Esophagus squamous epithelium (tissue), 5 donors: ENCODE data around the gene LTBP2. TPM values are rescaled to one million over a fixed set of nuclear protein-coding genes. Genes with fewer than 3 reads are reported as not detected.
A peak's percentile ranks its signal among the peaks of the same experiment; 100 is the strongest.

Experiments
- DNase-seq: peaks from one replicate; lab custom pipeline; 2025; lab: John Stamatoyannopoulos, UW
- H3K27ac ChIP-seq, 4 donors: fragments of 200-600 bp; sonication (generic); one replicate each; pipeline ENCODE4 v1.5.1; 2016 to 2019; ENCODE audit warnings: mild to moderate bottlenecking in 1 of 4
- H3K27me3 ChIP-seq, 4 donors: fragments of 200-600 bp; sonication (generic); 1 replicate in 3 of 4; 2 replicates in 1 of 4; pipeline versions ENCODE4 v1.5.1 to v1.6.0; 2017 to 2021; ENCODE audit warnings: antibody characterized with exemption in 1 of 4
- H3K36me3 ChIP-seq, 3 donors: fragments of 200-600 bp; sonication (generic); one replicate each; pipeline ENCODE4 v1.5.1; 2016 to 2019
- H3K4me1 ChIP-seq, 3 donors: fragments of 200-600 bp; sonication (generic); one replicate each; pipeline ENCODE4 v1.5.1; 2017 to 2019
- H3K4me3 ChIP-seq, 4 donors: fragments of 200-600 bp; sonication (generic); 1 replicate in 3 of 4; 2 replicates in 1 of 4; pipeline ENCODE4 v1.5.1; 2016 to 2019; ENCODE audit warnings: mild to moderate bottlenecking in 2 of 4, moderate library complexity in 1 of 4
- H3K9me3 ChIP-seq, 3 donors: fragments of 200-600 bp; sonication (generic); one replicate each; pipeline ENCODE4 v1.5.1; 2016 to 2019
- CTCF ChIP-seq, 6 experiments: fragments of 450-650 bp in 4 of 6; fragments of 200-600 bp in 2 of 6; sonication (generic) in 2 of 6; IDR thresholded peaks; one replicate each; pipeline ENCODE4 v1.5.1; 2016 to 2019; ENCODE audit warnings: antibody characterized with exemption in 6 of 6, mild to moderate bottlenecking in 4 of 6, moderate library complexity in 4 of 6
- POLR2A ChIP-seq, 4 donors: fragments of 450-650 bp; IDR thresholded peaks; one replicate each; pipeline ENCODE4 v1.6.1; 2017; ENCODE audit warnings: antibody characterized with exemption in 4 of 4, mild to moderate bottlenecking in 4 of 4, moderate library complexity in 3 of 4
- WGBS, 2 donors: methylation state at CpG; one replicate each; pipeline ENCODE4 v1.1.5; 2018; 5-methylcytosine and 5-hydroxymethylcytosine counted together
- intact Hi-C: fragments of 100-400 bp; cut with DNase I; formaldehyde crosslinking; loops from one replicate; pipeline ENCODE4 v1.15.0; 2022
- total RNA-seq, 4 donors: library from RNA; depleted of rRNA; stranded (reverse); fragments of >200 nt; gene quantifications; one replicate each; pipeline ENCODE4 v1.1.0, GENCODE V29; 2016
- donor health status: DM: yes; HTN: yes; CAD: no.

Gene LTBP2
- total RNA-seq, 4 donors from 2014 or later, result 10.3 to 41.6 (median 17.0) TPM

- Histone ChIP-seq H3K27me3 (no peaks in the 10 kb centered on the region), H3K9me3 (no peaks in the 10 kb centered on the region), H3K4me3 (no peak overlapping the region), H3K4me1 (peaks cover 5 to 10% (median 7%) of the 10 kb centered on the region in 3 donors), H3K36me3 (peaks cover 0 to 42% (median 0%) of the 10 kb centered on the region in 3 donors), H3K27ac (no peak overlapping the region)
- intact Hi-C loops, result no loop called here
- 77 to 80% methylated on average over 5 to 7 of the region's 7 CpGs for WGBS, 2 donors
- DNase-seq, result no peak
- TF ChIP-seq POLR2A (IDR thresholded peaks at IDR 0.05) (no peak), CTCF (IDR thresholded peaks at IDR 0.05) (no peak)
These were observed 78.5 kb downstream of the LTBP2 start for GRCh38 chr14:74533576-74533975.

GRCh38 chr14:74532246-74532645, 79.8 kb downstream of the LTBP2 start:
- 88 to 93% methylated on average over 3 to 7 of the region's 10 CpGs for WGBS, 2 donors

GRCh38 chr14:74531467-74531866, 80.6 kb downstream of the LTBP2 start:
- H3K4me1 ChIP-seq, result peaks cover 5 to 10% (median 7%) of the 10 kb centered on the region in 3 donors
- H3K27me3 ChIP-seq, result no peaks in the 10 kb centered on the region
- intact Hi-C loops, result no loop called here
- H3K9me3 ChIP-seq, result no peaks in the 10 kb centered on the region
- peaks cover 0 to 40% (median 0%) of the 10 kb centered on the region in 3 donors for H3K36me3 ChIP-seq
- peak overlapping the region in 1 of 4 donors; percentile 17 for H3K27ac ChIP-seq
- TF ChIP-seq CTCF (IDR thresholded peaks at IDR 0.05), result peak in 4 of 6 experiments; percentile 10 to 34 (median 22)
- no peak for TF ChIP-seq POLR2A (IDR thresholded peaks at IDR 0.05)
- 38 to 65% methylated on average over 2 to 5 of the region's 5 CpGs for WGBS, 2 donors
- DNase-seq, result no peak
- H3K4me3 ChIP-seq, result no peak overlapping the region

More at GRCh38 chr14:74532246-74532645, 79.8 kb downstream of the LTBP2 start:
- Histone ChIP-seq H3K4me1 (peaks cover 5 to 10% (median 7%) of the 10 kb centered on the region in 3 donors), H3K36me3 (peaks cover 0 to 40% (median 0%) of the 10 kb centered on the region in 3 donors), H3K9me3 (no peaks in the 10 kb centered on the region), H3K27ac (no peak overlapping the region), H3K27me3 (no peaks in the 10 kb centered on the region), H3K4me3 (no peak overlapping the region)
- TF ChIP-seq POLR2A (IDR thresholded peaks at IDR 0.05), result no peak
- TF ChIP-seq CTCF (IDR thresholded peaks at IDR 0.05), result no peak
- no peak for DNase-seq
- intact Hi-C loops, result no loop called here

GRCh38 chr14:74531006-74531405, 81.0 kb downstream of the LTBP2 start:
- no peak overlapping the region for H3K4me3 ChIP-seq
- no peaks in the 10 kb centered on the region for H3K27me3 ChIP-seq
- no peak for TF ChIP-seq POLR2A (IDR thresholded peaks at IDR 0.05)
- TF ChIP-seq CTCF (IDR thresholded peaks at IDR 0.05), result no peak
- WGBS, 2 donors, result 66 to 73% methylated on average over 2 to 3 of the region's 3 CpGs
- intact Hi-C loops, result no loop called here
- H3K27ac ChIP-seq, result no peak overlapping the region
- no peaks in the 10 kb centered on the region for H3K9me3 ChIP-seq
- DNase-seq, result no peak
- H3K36me3 ChIP-seq, result peaks cover 0 to 37% (median 0%) of the 10 kb centered on the region in 3 donors
- H3K4me1 ChIP-seq, result peaks cover 5 to 10% (median 7%) of the 10 kb centered on the region in 3 donors

GRCh38 chr14:74528886-74529285, 83.2 kb downstream of the LTBP2 start:
- H3K36me3 ChIP-seq, result peaks cover 0 to 30% (median 0%) of the 10 kb centered on the region in 3 donors
- no peak for DNase-seq
- no peak for TF ChIP-seq POLR2A (IDR thresholded peaks at IDR 0.05)
- TF ChIP-seq CTCF (IDR thresholded peaks at IDR 0.05), result no peak
- 68 to 80% methylated on average over 1 to 5 of the region's 10 CpGs for WGBS, 2 donors
- H3K4me3 ChIP-seq, result no peak overlapping the region
- intact Hi-C loops, result no loop called here
- H3K27ac ChIP-seq, result no peak overlapping the region
- no peaks in the 10 kb centered on the region for H3K27me3 ChIP-seq
- no peaks in the 10 kb centered on the region for H3K9me3 ChIP-seq
- peaks cover 5 to 10% (median 7%) of the 10 kb centered on the region in 3 donors for H3K4me1 ChIP-seq
